ENCODE measurements around the gene SF3A1.

Gene SF3A1

DNA sequence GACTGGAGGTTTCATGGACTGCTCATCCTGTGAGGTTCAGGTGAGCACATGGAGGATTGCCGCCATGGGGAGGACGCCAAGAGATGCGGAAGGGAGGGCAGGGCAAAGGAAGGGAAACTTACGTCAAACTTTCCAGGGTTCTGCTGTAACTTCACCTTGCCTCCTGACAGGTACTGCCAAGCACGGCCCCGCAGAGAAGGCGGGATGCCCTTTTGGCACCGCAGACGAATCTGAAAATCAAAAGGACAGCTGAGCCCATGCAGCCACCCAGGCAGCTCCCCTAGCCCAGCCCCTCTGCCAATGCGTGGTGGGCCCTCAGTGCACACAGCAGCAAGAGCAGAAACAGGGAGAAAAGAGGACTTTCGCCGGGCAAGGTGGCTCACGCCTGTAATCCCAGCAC is 57.4 kb downstream of the SF3A1 start:
- no peaks in the 10 kb centered on the region for H3K27me3 ChIP-seq (ENCODE audit: insufficient read depth, poor library complexity, severe bottlenecking)
- TF ChIP-seq SPI1 (IDR thresholded peaks at IDR 0.05; ENCODE audit: borderline replicate concordance, low read depth) (no peak), GABPA (IDR thresholded peaks at IDR 0.05; ENCODE audit: low read depth) (no peak), POLR2AphosphoS5 (IDR thresholded peaks at IDR 0.05; ENCODE audit: low read depth) (no peak)
- TF ChIP-seq, protein P1, sequence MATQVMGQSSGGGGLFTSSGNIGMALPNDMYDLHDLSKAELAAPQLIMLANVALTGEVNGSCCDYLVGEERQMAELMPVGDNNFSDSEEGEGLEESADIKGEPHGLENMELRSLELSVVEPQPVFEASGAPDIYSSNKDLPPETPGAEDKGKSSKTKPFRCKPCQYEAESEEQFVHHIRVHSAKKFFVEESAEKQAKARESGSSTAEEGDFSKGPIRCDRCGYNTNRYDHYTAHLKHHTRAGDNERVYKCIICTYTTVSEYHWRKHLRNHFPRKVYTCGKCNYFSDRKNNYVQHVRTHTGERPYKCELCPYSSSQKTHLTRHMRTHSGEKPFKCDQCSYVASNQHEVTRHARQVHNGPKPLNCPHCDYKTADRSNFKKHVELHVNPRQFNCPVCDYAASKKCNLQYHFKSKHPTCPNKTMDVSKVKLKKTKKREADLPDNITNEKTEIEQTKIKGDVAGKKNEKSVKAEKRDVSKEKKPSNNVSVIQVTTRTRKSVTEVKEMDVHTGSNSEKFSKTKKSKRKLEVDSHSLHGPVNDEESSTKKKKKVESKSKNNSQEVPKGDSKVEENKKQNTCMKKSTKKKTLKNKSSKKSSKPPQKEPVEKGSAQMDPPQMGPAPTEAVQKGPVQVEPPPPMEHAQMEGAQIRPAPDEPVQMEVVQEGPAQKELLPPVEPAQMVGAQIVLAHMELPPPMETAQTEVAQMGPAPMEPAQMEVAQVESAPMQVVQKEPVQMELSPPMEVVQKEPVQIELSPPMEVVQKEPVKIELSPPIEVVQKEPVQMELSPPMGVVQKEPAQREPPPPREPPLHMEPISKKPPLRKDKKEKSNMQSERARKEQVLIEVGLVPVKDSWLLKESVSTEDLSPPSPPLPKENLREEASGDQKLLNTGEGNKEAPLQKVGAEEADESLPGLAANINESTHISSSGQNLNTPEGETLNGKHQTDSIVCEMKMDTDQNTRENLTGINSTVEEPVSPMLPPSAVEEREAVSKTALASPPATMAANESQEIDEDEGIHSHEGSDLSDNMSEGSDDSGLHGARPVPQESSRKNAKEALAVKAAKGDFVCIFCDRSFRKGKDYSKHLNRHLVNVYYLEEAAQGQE (IDR thresholded peaks at IDR 0.05; ENCODE audit: insufficient replicate concordance, low read depth): no peak
- TF ChIP-seq, protein P2, sequence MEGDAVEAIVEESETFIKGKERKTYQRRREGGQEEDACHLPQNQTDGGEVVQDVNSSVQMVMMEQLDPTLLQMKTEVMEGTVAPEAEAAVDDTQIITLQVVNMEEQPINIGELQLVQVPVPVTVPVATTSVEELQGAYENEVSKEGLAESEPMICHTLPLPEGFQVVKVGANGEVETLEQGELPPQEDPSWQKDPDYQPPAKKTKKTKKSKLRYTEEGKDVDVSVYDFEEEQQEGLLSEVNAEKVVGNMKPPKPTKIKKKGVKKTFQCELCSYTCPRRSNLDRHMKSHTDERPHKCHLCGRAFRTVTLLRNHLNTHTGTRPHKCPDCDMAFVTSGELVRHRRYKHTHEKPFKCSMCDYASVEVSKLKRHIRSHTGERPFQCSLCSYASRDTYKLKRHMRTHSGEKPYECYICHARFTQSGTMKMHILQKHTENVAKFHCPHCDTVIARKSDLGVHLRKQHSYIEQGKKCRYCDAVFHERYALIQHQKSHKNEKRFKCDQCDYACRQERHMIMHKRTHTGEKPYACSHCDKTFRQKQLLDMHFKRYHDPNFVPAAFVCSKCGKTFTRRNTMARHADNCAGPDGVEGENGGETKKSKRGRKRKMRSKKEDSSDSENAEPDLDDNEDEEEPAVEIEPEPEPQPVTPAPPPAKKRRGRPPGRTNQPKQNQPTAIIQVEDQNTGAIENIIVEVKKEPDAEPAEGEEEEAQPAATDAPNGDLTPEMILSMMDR (IDR thresholded peaks at IDR 0.05; ENCODE audit: insufficient read depth, low read length): no peak
- H3K4me3 ChIP-seq (replicated peaks; ENCODE audit: insufficient read depth, low read length): no peak overlapping the region
- no peak for DNase-seq (ENCODE audit: low read depth in 1 of 2, low spot score in 1 of 2)
- no peak overlapping the region for H3K27ac ChIP-seq (replicated peaks)

DNA sequence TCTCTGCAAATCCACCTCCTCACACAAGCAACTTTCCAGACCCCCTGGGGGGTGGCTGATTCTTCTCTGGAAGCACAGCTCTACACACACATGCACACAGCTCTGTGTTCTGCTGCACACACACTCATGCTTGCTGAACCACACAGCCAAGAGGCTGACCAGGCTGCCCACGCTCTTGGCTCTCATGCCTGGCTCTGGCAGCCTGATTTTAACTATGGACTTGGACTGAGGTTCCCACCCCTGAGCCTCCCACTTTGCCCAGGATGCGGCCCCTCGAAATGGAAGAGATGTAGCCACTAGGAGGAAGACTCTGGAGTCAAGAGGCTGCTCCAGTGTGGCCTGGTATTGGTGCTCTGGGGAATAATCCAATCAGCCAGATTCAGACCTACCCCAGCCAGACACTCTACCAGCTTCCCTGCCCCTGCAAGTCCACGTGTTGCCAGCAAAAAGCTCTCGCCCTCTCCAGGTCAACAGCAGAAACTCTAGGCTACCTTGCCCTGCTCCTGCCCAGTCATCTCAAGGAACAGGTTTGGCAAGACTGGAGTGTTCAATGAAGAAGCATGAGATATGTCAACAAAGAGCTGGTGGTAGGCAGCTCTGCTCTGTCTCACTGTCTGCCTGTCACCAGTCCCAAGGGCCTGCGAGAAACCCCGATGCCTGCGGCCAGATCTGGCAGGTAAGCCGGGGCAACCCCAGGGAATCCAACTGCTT is 58.5 kb downstream of the SF3A1 start:
- TF ChIP-seq, protein P2 (IDR thresholded peaks at IDR 0.05; ENCODE audit: insufficient read depth, low read length): no peak
- no peak for TF ChIP-seq GABPA (IDR thresholded peaks at IDR 0.05; ENCODE audit: low read depth)
- TF ChIP-seq SPI1 (IDR thresholded peaks at IDR 0.05; ENCODE audit: borderline replicate concordance, low read depth): no peak
- TF ChIP-seq, protein P1 (IDR thresholded peaks at IDR 0.05; ENCODE audit: insufficient replicate concordance, low read depth): no peak
- TF ChIP-seq POLR2AphosphoS5 (IDR thresholded peaks at IDR 0.05; ENCODE audit: low read depth): no peak
- H3K27ac ChIP-seq (replicated peaks): no peak overlapping the region
- DNase-seq (ENCODE audit: low read depth in 1 of 2, low spot score in 1 of 2): no peak
- no peak overlapping the region for H3K4me3 ChIP-seq (replicated peaks; ENCODE audit: insufficient read depth, low read length)
- H3K27me3 ChIP-seq (ENCODE audit: insufficient read depth, poor library complexity, severe bottlenecking): no peaks in the 10 kb centered on the region

DNA sequence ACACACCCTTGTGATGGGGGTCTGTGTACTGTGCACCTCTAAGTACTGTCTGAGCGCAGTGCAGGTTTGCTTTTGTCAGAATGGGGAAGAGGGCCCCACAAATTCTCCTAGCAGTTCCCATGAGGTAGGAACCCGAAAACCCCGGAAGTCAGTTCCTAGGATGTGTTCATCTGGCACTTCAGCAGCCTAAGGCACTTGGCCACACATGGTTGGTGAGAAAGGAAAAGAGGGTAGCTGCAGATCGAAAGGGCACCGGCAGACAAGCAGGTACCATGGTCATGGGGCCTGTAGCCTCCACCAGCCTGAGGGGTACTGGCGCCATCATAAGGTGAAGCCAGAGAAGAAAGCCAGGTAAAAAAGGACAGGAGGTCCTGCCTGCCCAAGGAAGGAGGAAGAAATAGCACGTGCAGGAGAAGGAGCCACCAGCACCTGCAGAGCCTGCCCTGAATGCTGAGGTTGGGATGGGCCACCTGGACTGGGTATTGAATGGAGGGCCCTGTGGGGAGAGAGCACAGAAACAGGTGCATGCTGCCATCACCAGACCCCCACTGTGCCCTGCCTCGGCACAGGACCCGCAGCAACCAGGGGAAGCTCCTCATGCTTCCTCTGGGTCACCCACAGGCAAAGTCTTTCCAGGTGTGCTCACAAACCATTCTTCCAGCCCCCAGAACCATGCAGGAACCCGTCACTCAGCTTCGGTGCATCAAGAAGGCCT is 59.3 kb downstream of the SF3A1 start:
- DNase-seq (ENCODE audit: low read depth in 1 of 2, low spot score in 1 of 2): no peak
- TF ChIP-seq, protein P2 (IDR thresholded peaks at IDR 0.05; ENCODE audit: insufficient read depth, low read length): no peak
- no peak for TF ChIP-seq GABPA (IDR thresholded peaks at IDR 0.05; ENCODE audit: low read depth)
- TF ChIP-seq SPI1 (IDR thresholded peaks at IDR 0.05; ENCODE audit: borderline replicate concordance, low read depth): no peak
- TF ChIP-seq, protein P1 (IDR thresholded peaks at IDR 0.05; ENCODE audit: insufficient replicate concordance, low read depth): no peak
- no peak for TF ChIP-seq POLR2AphosphoS5 (IDR thresholded peaks at IDR 0.05; ENCODE audit: low read depth)
- Histone ChIP-seq H3K27ac (replicated peaks) (no peak overlapping the region), H3K27me3 (ENCODE audit: insufficient read depth, poor library complexity, severe bottlenecking) (no peaks in the 10 kb centered on the region), H3K4me3 (replicated peaks; ENCODE audit: insufficient read depth, low read length) (no peak overlapping the region)

Data from HL-60 (cell line).